Testis (tissue), 2 donors: Measurements from ENCODE around the gene NOX5.

Experiments used
- CTCF ChIP-seq, 3 experiments: fragments of 450-650 bp in 2 of 3; fragments of 200-600 bp in 1 of 3; sonication (generic) in 1 of 3; IDR thresholded peaks; one replicate each; pipeline ENCODE4 v1.5.1; 2016 to 2019; ENCODE audit warnings: antibody characterized with exemption in 3 of 3, mild to moderate bottlenecking in 2 of 3, moderate library complexity in 1 of 3
- POLR2A ChIP-seq: fragments of 450-650 bp; IDR thresholded peaks from one replicate; pipeline ENCODE4 v1.6.1; 2017; ENCODE audit warnings: antibody characterized with exemption, mild to moderate bottlenecking, moderate library complexity

GRCh38 chr15:68990231-68990991 is 24.1 kb upstream of the NOX5 start:
- TF ChIP-seq CTCF (IDR thresholded peaks at IDR 0.05) (no peak), POLR2A (no peak)
